ENCODE data around the gene OXA1L.

OXA1L gene

DNA sequence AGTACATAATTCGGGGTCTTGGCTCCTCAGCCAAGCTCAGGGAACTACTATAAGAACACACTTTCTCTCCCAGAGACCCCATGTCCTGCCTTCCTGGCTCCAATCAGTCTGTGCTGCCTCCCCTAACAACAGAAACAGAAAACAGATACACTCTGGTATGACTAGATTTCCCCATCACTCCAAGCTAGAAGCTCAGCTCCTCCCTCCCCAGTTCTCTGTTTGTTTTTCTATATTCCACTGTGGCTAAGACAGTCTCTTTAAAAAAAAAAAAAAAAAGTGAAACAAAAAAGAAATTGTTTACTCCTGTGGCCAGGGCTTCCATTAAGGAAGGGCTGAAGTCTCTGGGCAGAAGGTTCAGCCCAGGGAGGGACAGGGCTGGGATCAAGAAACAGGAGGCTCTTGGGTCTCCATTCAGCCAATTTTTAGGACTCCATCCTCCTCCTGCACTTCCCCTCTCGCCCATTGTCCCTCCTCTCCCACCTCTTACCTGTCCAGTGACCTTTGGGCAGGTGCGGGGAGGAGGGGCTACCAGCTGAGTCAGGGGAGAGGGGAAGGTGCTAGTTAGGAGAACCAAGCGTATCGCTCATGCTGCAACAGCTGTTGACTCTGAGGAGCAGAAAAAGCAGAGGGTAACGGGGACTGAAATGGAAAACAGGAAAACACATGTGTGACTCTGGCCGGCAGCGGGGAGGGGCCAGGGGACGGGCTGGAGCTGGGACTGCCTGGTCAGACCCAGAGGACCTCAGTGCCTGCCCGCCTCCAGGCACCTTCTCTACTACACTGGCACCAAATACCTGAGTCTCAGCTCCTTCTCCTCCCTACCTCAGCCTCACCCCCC is 52.9 kb downstream of the OXA1L start:
- peak overlapping the region; percentile 53 for H2AFZ ChIP-seq (ENCODE audit: low read length)

DNA sequence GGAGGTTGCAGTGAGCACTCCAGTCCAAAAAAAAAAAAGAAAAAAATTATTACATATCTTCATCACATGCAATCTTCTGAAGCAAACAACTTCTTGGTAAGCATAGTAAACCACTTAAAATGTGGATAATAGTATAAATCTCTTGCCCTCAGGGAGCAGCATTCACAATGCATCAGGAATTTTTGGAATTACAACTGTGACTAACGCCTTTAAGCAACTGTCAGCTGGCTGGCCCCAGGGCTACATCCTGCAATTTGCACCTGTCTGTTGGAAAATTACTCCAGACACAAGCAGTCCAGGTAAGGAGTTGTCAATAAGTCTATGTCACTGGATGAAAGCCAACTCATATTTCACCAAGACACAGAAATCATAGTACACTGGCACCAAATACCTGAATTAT is 54.2 kb downstream of the OXA1L start:
- peaks cover 6% of the 10 kb centered on the region for H3F3A ChIP-seq (ENCODE audit: insufficient read depth, low read length)
- no peaks in the 10 kb centered on the region for H3K79me2 ChIP-seq (ENCODE audit: low read length)
- H3K9me3 ChIP-seq (replicated peaks; ENCODE audit: insufficient read depth, low read length), result no peaks in the 10 kb centered on the region
- no peak overlapping the region for H2AFZ ChIP-seq (ENCODE audit: low read length)
- H3K9ac ChIP-seq (ENCODE audit: low read length), result no peak overlapping the region
- TF ChIP-seq EZH2 (optimal IDR thresholded peaks at IDR 0.05; ENCODE audit: low read depth, low read length), result no peak
- TF ChIP-seq, protein P1, sequence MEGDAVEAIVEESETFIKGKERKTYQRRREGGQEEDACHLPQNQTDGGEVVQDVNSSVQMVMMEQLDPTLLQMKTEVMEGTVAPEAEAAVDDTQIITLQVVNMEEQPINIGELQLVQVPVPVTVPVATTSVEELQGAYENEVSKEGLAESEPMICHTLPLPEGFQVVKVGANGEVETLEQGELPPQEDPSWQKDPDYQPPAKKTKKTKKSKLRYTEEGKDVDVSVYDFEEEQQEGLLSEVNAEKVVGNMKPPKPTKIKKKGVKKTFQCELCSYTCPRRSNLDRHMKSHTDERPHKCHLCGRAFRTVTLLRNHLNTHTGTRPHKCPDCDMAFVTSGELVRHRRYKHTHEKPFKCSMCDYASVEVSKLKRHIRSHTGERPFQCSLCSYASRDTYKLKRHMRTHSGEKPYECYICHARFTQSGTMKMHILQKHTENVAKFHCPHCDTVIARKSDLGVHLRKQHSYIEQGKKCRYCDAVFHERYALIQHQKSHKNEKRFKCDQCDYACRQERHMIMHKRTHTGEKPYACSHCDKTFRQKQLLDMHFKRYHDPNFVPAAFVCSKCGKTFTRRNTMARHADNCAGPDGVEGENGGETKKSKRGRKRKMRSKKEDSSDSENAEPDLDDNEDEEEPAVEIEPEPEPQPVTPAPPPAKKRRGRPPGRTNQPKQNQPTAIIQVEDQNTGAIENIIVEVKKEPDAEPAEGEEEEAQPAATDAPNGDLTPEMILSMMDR (IDR thresholded peaks at IDR 0.05; ENCODE audit: low read length), result no peak
- no peak for TF ChIP-seq EZH2phosphoT487 (IDR thresholded peaks at IDR 0.05; ENCODE audit: low read length)
- H3K27me3 ChIP-seq (replicated peaks; ENCODE audit: insufficient read depth, low read length), result no peaks in the 10 kb centered on the region
- DNase-seq, result no peak
- H3K27ac ChIP-seq (ENCODE audit: low read length), result no peak overlapping the region
- no peak overlapping the region for H3K4me2 ChIP-seq (ENCODE audit: low read depth, low read length)
- H3K9me2 ChIP-seq (replicated peaks; ENCODE audit: insufficient read depth, low read length), result no peaks in the 10 kb centered on the region
- no peaks in the 10 kb centered on the region for H3K36me3 ChIP-seq (replicated peaks; ENCODE audit: insufficient read depth, low read length)
- no peak overlapping the region for H3K4me3 ChIP-seq (ENCODE audit: low read length)
- H3K4me1 ChIP-seq (ENCODE audit: low read length), result peaks cover 15% of the 10 kb centered on the region
- H4K20me1 ChIP-seq (ENCODE audit: insufficient read depth, low read length), result no peaks in the 10 kb centered on the region

More for the DNA sequence above, 52.9 kb downstream of the OXA1L start:
- H3K4me3 ChIP-seq (ENCODE audit: low read length), result peak overlapping the region; percentile 62
- DNase-seq, result peak; percentile 35
- no peaks in the 10 kb centered on the region for H3K9me3 ChIP-seq (replicated peaks; ENCODE audit: insufficient read depth, low read length)
- H3K27me3 ChIP-seq (replicated peaks; ENCODE audit: insufficient read depth, low read length), result no peaks in the 10 kb centered on the region
- H3K79me2 ChIP-seq (ENCODE audit: low read length), result no peaks in the 10 kb centered on the region
- H3K4me2 ChIP-seq (ENCODE audit: low read depth, low read length), result peak overlapping the region; percentile 90
- TF ChIP-seq EZH2 (optimal IDR thresholded peaks at IDR 0.05; ENCODE audit: low read depth, low read length) (no peak), EZH2phosphoT487 (IDR thresholded peaks at IDR 0.05; ENCODE audit: low read length) (no peak)
- TF ChIP-seq, protein P1 (IDR thresholded peaks at IDR 0.05; ENCODE audit: low read length), result no peak
- no peaks in the 10 kb centered on the region for H3K9me2 ChIP-seq (replicated peaks; ENCODE audit: insufficient read depth, low read length)
- H4K20me1 ChIP-seq (ENCODE audit: insufficient read depth, low read length), result no peaks in the 10 kb centered on the region
- H3K4me1 ChIP-seq (ENCODE audit: low read length), result peaks cover 22% of the 10 kb centered on the region
- H3F3A ChIP-seq (ENCODE audit: insufficient read depth, low read length), result peaks cover 6% of the 10 kb centered on the region
- no peaks in the 10 kb centered on the region for H3K36me3 ChIP-seq (replicated peaks; ENCODE audit: insufficient read depth, low read length)
- peak overlapping the region; percentile 78 for H3K9ac ChIP-seq (ENCODE audit: low read length)
- peak overlapping the region; percentile 93 for H3K27ac ChIP-seq (ENCODE audit: low read length)

DNA sequence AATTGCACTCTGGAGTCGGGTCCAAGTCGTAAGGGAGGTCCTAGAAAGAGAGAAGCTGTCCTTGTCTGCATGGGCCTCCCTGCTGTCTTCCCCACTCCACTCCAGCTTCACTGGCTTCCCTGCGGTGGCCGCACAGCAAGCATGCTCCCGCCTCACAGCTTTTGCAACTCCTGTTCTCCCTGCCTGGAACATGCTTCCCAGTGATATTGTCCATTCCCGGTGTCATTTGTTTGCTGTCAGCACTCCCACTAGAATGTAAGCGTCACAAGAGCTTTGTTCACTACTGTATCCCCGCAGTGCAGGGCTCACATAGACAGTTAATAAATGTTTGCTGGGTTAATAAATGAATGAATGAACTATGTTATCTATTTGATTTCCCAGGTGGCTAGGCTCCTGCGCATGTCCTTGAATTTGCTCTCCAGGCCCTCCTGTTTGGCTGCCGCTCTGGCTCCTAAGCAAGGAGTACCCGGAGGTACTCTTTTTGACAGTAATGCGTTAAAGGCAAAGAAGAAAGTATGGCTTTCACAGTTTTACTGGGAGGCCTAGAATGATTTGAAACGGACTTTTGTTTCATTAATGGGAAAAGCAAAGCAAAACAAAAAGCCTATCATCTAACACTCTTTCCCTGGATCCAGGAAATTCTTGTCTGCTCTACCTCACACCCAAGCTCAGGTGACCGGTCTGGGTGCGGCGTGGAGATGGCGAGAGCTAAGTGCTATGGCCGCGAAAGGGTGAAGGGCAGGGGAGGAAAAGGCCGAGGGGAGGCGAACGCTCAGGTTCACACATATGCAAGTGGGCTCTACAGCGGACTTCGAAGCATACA is 54.9 kb downstream of the OXA1L start:
- Histone ChIP-seq H3F3A (ENCODE audit: insufficient read depth, low read length) (peaks cover 6% of the 10 kb centered on the region), H3K9me3 (replicated peaks; ENCODE audit: insufficient read depth, low read length) (no peaks in the 10 kb centered on the region), H3K4me1 (ENCODE audit: low read length) (peaks cover 11% of the 10 kb centered on the region), H3K4me2 (ENCODE audit: low read depth, low read length) (no peak overlapping the region), H3K27ac (ENCODE audit: low read length) (no peak overlapping the region), H3K36me3 (replicated peaks; ENCODE audit: insufficient read depth, low read length) (no peaks in the 10 kb centered on the region), H3K27me3 (replicated peaks; ENCODE audit: insufficient read depth, low read length) (no peaks in the 10 kb centered on the region), H2AFZ (ENCODE audit: low read length) (no peak overlapping the region), H4K20me1 (ENCODE audit: insufficient read depth, low read length) (no peaks in the 10 kb centered on the region), H3K9ac (ENCODE audit: low read length) (no peak overlapping the region), H3K4me3 (ENCODE audit: low read length) (no peak overlapping the region), H3K79me2 (ENCODE audit: low read length) (no peaks in the 10 kb centered on the region), H3K9me2 (replicated peaks; ENCODE audit: insufficient read depth, low read length) (no peaks in the 10 kb centered on the region)
- no peak for TF ChIP-seq EZH2phosphoT487 (IDR thresholded peaks at IDR 0.05; ENCODE audit: low read length)
- TF ChIP-seq, protein P1 (IDR thresholded peaks at IDR 0.05; ENCODE audit: low read length), result no peak
- no peak for TF ChIP-seq EZH2 (optimal IDR thresholded peaks at IDR 0.05; ENCODE audit: low read depth, low read length)
- no peak for DNase-seq

All from MM.1S (cell line).